GM21576 (cell line): ENCODE results near the gene ADAMTS10.
"Not testable (repeated sequence)": the region's sequence is repeated elsewhere in the genome, so short reads cannot be mapped to it uniquely, and the experiment has no call there.

ENCODE experiments used
- ATAC-seq: cut with Tn5 transposase; IDR thresholded peaks from one replicate; pipeline ENCODE4 v1.9.1; 2021; ENCODE audit warnings: mild to moderate bottlenecking, moderate library complexity; ENCODE audit not compliant: unreplicated experiment

The ADAMTS10 gene

GRCh38 chr19:8564866-8565265, 45.6 kb downstream of the ADAMTS10 start:
- not testable (repeated sequence) for ATAC-seq

GRCh38 chr19:8561075-8561764, 49.3 kb downstream of the ADAMTS10 start:
- no peak for ATAC-seq

DNA sequence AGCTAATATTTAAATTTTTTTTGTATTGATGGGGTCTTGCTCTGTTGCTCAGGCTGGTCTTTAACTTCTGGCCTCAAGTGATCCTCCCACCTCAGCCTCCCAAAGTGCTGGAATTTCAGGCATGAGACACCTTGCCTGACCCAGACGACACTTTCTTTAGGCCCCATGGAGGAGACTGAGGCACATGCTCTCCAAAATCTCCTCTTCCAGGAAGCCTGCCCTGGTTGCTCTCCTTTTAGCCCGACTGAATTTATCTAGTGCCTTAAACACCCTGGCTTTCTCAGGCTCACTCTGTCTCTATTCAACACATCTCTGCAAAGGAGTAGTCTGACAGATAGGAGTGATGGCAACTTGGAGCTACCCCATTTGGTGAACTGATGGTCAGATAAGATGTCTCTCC, 52.2 kb downstream of the ADAMTS10 start:
- ATAC-seq = no peak

GRCh38 chr19:8557642-8558238, 52.8 kb downstream of the ADAMTS10 start:
- ATAC-seq = no peak

DNA sequence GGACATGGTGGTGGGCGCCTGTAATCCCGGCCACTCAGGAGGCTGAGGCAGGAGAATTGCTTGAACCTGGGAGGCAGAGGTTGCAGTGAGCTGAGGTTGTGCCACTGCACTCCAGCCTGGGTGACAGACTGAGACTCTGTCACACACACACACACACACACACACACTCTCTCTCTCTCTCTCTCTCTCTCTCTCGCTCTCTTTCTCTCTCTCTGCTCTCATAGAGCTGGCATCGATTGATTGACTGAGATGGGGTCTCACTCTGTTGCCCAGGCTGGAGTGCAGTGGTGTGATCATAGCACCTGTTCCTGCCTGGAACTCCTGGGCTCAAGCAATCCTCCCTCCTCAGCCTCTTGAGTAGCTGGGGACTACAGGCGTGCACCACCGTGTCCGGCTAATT, 56.8 kb downstream of the ADAMTS10 start:
- not testable (repeated sequence) for ATAC-seq

DNA sequence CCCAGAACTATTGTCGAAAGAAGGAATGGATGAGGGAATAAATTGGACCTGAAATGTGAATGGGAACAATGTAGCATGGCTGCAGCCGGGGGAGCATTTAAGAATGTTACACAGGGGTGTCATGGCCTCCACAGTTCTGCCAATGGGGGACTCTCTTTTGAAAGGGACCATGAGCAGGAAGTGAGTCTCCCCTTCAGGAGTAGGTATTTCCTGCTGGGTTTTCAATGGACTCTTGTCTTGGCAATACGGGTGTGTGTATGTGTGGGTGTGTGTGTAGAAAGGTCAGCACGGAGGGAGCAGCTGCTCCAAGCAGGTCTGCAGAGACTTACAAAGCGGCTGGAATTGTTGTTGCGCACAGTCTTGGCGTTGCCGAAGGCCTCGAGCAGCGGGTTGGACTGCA, 57.7 kb downstream of the ADAMTS10 start:
- no peak for ATAC-seq

GRCh38 chr19:8550070-8550469, 60.4 kb downstream of the ADAMTS10 start:
- ATAC-seq = no peak

DNA sequence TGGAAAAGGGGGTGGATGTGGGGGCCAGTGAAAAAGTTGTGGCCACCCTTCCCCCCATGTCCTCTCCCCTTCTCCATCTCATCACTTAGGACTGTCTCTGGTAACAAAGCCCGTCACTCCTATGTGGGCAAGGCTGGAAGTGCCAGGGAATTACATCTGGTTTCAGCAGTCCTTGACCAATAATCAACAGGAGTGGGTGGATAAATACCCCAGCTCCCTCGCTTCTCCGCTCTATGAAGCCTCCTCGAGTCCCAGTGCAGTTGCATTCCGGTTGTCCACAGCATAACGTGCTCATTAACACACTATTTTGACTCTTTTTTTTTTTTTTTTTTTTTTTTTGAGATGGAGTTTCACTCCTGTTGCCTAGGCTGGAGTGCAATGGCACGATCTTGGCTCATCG, 64.8 kb downstream of the ADAMTS10 start:
- ATAC-seq = no peak

GRCh38 chr19:8544168-8544567, 66.3 kb downstream of the ADAMTS10 start:
- no peak for ATAC-seq

GRCh38 chr19:8539621-8540149, 70.8 kb downstream of the ADAMTS10 start:
- ATAC-seq = no peak

DNA sequence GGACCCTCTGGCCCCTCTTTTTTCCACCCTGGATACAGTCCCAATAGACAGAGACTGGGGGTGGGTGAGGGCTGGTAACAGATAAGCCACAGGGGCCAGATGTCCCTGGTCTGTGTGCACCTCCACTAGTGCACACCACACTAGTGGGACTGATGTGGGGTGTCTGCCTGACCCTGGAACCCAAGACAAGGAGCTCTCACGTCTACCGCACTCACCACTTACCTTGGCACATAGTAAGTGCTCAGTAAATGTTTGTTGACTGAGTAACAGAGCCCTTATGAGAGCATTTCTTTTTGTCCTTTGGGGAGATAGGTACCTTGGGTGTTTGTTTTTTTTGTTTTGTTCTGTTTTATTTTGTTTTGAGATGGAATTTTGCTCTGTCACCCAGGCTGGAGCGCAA, 73.4 kb downstream of the ADAMTS10 start:
- ATAC-seq = no peak

DNA sequence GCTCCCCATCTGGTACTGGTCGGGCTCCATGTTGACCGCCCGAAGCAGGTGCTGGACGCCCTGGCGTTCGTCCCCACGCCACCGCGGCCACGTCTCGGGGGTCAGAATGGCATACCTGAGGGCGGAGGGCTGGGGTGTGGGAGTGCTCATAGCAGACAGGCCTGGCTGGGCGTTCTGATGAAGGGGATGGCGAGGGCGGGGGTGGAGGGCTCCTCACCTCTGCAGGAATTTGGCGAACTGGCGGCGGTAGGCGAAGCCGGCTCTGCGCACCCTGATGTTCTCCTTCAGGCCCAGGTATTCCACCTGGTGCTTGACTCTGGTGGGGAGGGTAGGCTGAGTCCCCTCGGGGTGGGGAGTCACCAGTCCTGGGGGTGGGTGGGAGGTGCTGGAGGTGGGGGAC, 74.2 kb downstream of the ADAMTS10 start:
- no peak for ATAC-seq

DNA sequence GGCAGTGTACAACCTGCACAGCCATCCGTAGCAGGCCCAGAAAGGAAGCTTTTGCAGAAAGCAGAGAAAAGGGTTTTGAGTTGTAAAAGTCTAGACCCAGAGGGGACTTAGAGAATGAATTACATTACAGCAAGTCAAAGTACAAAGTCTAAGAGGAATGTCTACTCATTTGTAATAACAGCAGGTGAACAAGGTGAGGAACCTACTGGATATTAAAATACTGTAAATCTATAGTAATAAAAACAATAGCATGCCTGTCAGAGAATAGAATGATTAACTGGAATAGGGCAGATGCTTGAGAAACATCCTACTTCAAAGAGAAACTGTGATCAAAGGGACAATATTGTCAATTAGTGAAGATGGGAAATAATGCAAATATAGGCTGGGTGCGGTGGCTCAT, 78.3 kb downstream of the ADAMTS10 start:
- ATAC-seq = no peak

DNA sequence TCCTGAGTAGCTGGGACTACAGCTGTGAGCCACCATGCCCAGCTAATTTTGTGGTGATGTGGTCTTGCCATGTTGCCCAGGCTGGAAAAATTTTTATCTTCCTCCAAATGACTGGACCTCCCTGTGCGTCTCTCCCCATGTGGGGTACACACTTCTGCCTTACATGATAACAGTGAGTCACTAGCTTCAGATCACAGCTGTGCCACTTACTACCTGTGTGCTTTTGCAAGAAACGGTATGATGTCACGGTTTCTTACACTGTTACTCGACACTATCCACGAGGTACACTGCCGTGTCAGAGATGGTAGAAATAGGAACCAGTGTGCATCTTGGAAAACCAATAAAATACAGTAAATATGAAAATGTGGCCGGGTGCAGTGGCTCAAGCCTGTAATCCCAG, 79.0 kb downstream of the ADAMTS10 start:
- no peak for ATAC-seq
